Activated CD8-positive, alpha-beta T cell treated with anti-CD3 and anti-CD28 coated beads for 36 hours (primary cell): Measurements from ENCODE around the gene HPCA. TPM values are rescaled to one million over a fixed set of nuclear protein-coding genes. Genes with fewer than 3 reads are reported as not detected.

Experiments
- ATAC-seq: fragments of 200-7000 bp; cut with Tn5 transposase; one replicate; pipeline ENCODE4 v1.10.0; 2021; ENCODE audit warnings: mild to moderate bottlenecking, moderate library complexity
- CTCF ChIA-PET: fragments of 350-600 bp; sonication (Branson Sonifier 250); formaldehyde crosslinking; loops from one replicate; lab custom pipeline; 2021; ENCODE audit warnings: antibody characterized with exemption; lab: Charles Lee
- POLR2A ChIA-PET: fragments of 350-600 bp; sonication (Branson Sonifier 250); formaldehyde crosslinking; loops from one replicate; lab custom pipeline; 2021; ENCODE audit warnings: antibody characterized with exemption; lab: Charles Lee
- DNase-seq: peaks from one replicate; pipeline ENCODE4 v3.0.0-alpha.2; 2020
- H3K27ac Mint-ChIP-seq: one replicate; pipeline ENCODE4 v1.8.0; 2021; ENCODE audit warnings: mild to moderate bottlenecking, mixed read lengths
- H3K27me3 Mint-ChIP-seq: one replicate; pipeline ENCODE4 v1.8.0; 2021; ENCODE audit warnings: mixed read lengths
- H3K36me3 Mint-ChIP-seq: one replicate; pipeline ENCODE4 v1.8.0; 2021; ENCODE audit warnings: low read depth, mixed read lengths
- H3K4me1 Mint-ChIP-seq: one replicate; pipeline ENCODE4 v1.8.0; 2021; ENCODE audit warnings: low read depth, mixed read lengths
- H3K4me3 Mint-ChIP-seq: one replicate; pipeline ENCODE4 v1.8.0; 2021; ENCODE audit warnings: mild to moderate bottlenecking, moderate library complexity, mixed read lengths
- H3K9me3 Mint-ChIP-seq: one replicate; pipeline ENCODE4 v1.8.0; 2021; ENCODE audit warnings: mixed read lengths
- CTCF ChIP-seq: fragments of 200-600 bp; IDR thresholded peaks from one replicate; pipeline ENCODE4 v1.8.0; 2022; ENCODE audit warnings: antibody characterized with exemption, mild to moderate bottlenecking
- intact Hi-C: fragments of 100-400 bp; cut with micrococcal nuclease; formaldehyde crosslinking; loops from one replicate; pipeline ENCODE4 v1.10.0; 2022
- total RNA-seq, 2 experiments: library from RNA; stranded (reverse); gene quantifications; one replicate each; pipeline ENCODE4 v1.2.3, GENCODE V29; 2021

The HPCA gene
- total RNA-seq, 2 experiments from 2014 or later = 0.49 to 0.61 TPM

- Mint-ChIP-seq H3K4me3 (no peak overlapping the region), H3K27me3 (peaks cover 24% of the 10 kb centered on the region), H3K36me3 (no peaks in the 10 kb centered on the region), H3K4me1 (no peaks in the 10 kb centered on the region), H3K9me3 (no peaks in the 10 kb centered on the region), H3K27ac (no peak overlapping the region)
- no peak for TF ChIP-seq CTCF
- no peak for DNase-seq
- no peak for ATAC-seq
- intact Hi-C loops = no loop called here
- ChIA-PET CTCF (interaction anchor here (1.5 kb wide), 1 partner anchor 15 kb away, joined by 9 read pairs; no protein-coding TSS in a partner anchor), POLR2A (interaction anchor here (1.0 kb wide), 1 partner anchor 56 kb away, joined by 3 read pairs; no protein-coding TSS in a partner anchor)
These were observed 8.1 kb upstream of the HPCA start for GRCh38 chr1:32878183-32878582.

- Mint-ChIP-seq H3K27me3 (peaks cover 28% of the 10 kb centered on the region), H3K9me3 (no peaks in the 10 kb centered on the region), H3K4me3 (no peak overlapping the region), H3K36me3 (no peaks in the 10 kb centered on the region), H3K27ac (no peak overlapping the region), H3K4me1 (no peaks in the 10 kb centered on the region)
- CTCF ChIA-PET = interaction anchor here (0.5 to 1.5 kb wide), 2 partner anchors 14 to 44 kb away, joined by 3 to 9 read pairs; no protein-coding TSS in a partner anchor
- POLR2A ChIA-PET = interaction anchor here (0.9 to 1.0 kb wide), 2 partner anchors 55 to 248 kb away, joined by 3 read pairs; no protein-coding TSS in a partner anchor
- no peak for DNase-seq
- intact Hi-C loops = no loop called here
- no peak for ATAC-seq
- TF ChIP-seq CTCF = no peak
These were observed 7.7 kb upstream of the HPCA start for GRCh38 chr1:32878637-32879041.

- H3K27me3 Mint-ChIP-seq = peaks cover 32% of the 10 kb centered on the region
- H3K27ac Mint-ChIP-seq = no peak overlapping the region
- no peak overlapping the region for H3K4me3 Mint-ChIP-seq
- DNase-seq (no peak), ATAC-seq (no peak)
- no peaks in the 10 kb centered on the region for H3K9me3 Mint-ChIP-seq
- no peak for TF ChIP-seq CTCF
- H3K36me3 Mint-ChIP-seq = no peaks in the 10 kb centered on the region
- CTCF ChIA-PET = interaction anchor here (1.0 to 1.8 kb wide), 5 partner anchors 8 to 169 kb away, joined by 4 to 6 read pairs (median 5); no protein-coding TSS in a partner anchor
- intact Hi-C loops = no loop called here
- H3K4me1 Mint-ChIP-seq = no peaks in the 10 kb centered on the region
- POLR2A ChIA-PET = interaction anchor here (1.1 kb wide), 1 partner anchor 12 kb away, joined by 3 read pairs; no protein-coding TSS in a partner anchor
These were observed 5.0 kb upstream of the HPCA start for GRCh38 chr1:32881291-32881690.

- peaks cover 37% of the 10 kb centered on the region for H3K27me3 Mint-ChIP-seq
- H3K4me3 Mint-ChIP-seq = no peak overlapping the region
- H3K36me3 Mint-ChIP-seq = no peaks in the 10 kb centered on the region
- H3K4me1 Mint-ChIP-seq = no peaks in the 10 kb centered on the region
- CTCF ChIA-PET = interaction anchor here (0.7 to 1.8 kb wide), 4 partner anchors 9 to 13 kb away, joined by 3 to 6 read pairs (median 4); no protein-coding TSS in a partner anchor
- ATAC-seq (no peak), DNase-seq (no peak)
- H3K27ac Mint-ChIP-seq = no peak overlapping the region
- TF ChIP-seq CTCF = no peak
- no peaks in the 10 kb centered on the region for H3K9me3 Mint-ChIP-seq
- POLR2A ChIA-PET = interaction anchor here (0.6 to 1.1 kb wide), 2 partner anchors 11 to 103 kb away, joined by 3 to 4 read pairs; no protein-coding TSS in a partner anchor
- intact Hi-C loops = no loop called here
These were observed 4.1 kb upstream of the HPCA start for GRCh38 chr1:32881871-32882850.
